ENCODE measurements around the gene TECTB.

Gene TECTB

GRCh38 chr10:112311481-112311880 lies 28.3 kb downstream of the TECTB start:
- no peak for DNase-seq

DNA sequence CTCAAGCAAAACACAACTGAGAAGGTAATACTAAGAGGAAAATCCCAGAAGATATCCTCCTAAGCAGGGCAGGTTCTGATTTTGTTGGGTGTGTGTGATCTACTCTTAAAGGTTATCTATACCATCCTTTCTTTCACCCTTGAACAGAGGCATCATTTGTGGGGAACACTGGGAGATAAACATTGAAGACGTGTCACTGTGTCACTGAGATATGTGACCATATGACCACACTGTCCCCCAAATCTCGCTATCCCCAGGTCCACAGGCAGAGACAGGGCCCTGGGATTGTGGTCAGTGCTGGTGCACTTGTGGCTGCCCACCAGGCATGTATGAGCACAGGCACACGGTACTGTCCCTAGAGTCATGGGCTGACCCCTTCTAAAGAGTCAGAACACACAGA lies 30.0 kb downstream of the TECTB start:
- no peak for DNase-seq

GRCh38 chr10:112313911-112314310 lies 30.7 kb downstream of the TECTB start:
- DNase-seq: no peak

GRCh38 chr10:112314822-112315474 lies 31.7 kb downstream of the TECTB start:
- DNase-seq: peak; percentile 61

DNA sequence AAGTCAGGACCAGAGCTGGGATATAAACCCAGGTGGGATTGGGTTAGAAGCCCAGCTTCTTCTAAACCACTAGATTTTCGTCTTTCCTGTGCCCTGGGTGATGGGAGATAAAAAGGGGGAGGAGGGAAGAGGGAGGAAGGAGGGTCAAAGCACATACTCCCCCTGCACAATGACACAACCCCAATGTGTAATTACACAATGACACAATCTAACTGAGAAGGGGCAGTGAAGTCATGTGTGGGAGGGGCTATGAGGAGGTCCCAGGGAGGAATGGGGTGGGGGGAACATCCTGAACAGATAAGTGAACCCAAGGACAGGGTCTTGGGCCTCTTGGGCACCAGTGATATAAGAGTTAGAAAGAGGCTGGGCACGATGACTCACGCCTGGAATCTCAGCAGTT lies 44.5 kb downstream of the TECTB start:
- DNase-seq: no peak

GRCh38 chr10:112330162-112330561 lies 47.0 kb downstream of the TECTB start:
- DNase-seq: no peak

DNA sequence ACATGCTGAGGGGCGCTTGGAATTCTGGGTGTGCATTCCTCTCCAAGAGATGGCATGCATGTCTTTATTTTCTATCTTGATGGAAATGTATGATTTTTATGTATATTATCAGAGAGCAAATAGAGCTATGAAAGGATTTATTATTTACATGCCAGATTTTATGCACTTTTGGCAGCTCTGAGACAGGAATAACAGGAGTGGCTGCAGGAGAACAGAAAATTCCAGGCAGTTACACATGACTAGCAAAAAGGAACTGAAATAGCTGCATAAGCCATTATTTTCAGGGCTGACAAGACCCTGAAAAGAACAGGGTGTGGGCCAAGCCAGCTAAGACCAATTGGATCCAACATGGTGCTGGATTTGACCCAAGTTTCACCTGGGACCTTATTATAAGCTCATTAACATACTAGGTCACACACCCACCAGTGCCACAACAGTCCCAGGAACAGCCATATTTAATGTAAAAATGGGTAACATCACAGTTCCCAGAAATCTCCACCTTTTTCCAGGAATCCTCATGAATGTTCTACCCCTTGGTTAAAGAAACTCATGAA lies 47.5 kb downstream of the TECTB start:
- DNase-seq: no peak

GRCh38 chr10:112332022-112332421 lies 48.8 kb downstream of the TECTB start:
- no peak for DNase-seq

GRCh38 chr10:112332509-112333228 lies 49.5 kb downstream of the TECTB start:
- no peak for DNase-seq

DNA sequence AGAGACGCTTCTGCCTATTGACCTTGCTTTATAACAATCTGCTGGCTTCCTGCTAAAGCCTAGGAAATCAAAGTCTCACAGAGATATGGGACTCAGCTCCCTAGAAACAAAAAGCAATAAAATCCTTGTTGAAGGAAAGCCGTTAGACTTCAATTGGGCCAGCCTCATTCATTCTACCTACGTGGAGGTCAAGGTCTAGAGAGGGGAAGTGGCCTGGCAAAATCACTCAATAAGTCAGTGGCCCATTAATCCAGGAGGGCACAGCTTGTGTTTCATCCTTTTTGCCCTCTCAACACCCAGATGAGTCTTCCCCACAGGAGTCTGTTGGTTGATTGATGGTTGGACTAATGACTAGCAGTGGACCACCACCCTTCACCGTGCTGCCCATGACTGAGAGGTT lies 50.3 kb downstream of the TECTB start:
- DNase-seq: no peak

DNA sequence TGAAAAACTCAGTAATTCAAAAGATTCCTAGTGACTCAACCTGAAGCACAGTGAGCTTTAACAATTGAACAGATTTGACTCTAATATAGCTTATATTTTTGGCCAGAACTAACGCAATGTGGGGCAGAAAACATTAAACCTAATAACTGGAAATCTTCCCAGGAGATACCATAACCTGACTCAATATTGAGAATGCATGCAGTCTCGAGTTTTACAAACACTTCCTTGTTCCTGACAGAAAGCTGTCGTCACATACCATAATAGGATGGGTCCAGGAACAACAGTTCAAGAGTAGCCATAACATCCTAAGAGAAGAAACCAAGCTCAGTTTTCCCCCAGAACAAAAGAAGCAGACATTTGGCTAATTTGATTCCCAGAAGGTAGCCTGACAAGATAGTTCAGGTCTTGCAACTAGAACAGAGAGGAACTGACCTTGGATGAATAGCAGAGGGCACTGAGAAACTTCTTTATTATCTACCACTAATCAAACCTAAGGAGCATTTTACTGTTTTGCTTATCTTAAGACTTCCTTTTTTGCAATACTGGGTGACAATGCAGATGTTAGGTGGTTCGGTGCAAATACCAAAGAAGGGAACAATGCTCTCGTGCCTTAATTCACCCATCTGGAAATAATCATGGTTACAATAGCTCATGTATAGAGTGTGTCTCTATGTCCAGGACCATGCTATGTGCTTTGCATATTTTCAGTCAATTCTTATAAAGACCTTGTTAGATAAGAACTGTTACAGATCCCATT lies 52.1 kb downstream of the TECTB start:
- peak; percentile 55 for DNase-seq

DNA sequence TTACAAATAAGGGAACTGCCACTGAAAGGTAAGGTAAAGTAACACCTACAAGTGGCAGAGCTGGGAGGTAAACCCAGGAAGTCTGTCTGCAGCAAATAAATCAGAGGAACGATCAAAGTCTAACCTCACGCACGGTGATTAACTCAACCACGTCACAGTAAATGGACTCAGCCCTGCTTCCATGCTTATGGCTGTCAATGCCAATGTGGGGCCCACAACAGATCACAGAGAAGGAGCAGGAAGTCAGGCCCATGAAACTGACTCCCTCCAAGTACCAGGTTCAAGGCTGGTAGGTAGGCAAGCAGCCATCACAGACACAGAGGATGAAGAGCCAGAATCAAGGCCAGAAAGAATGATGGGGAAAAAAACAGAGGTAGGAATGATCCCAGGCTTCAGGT lies 52.7 kb downstream of the TECTB start:
- no peak for DNase-seq

DNA sequence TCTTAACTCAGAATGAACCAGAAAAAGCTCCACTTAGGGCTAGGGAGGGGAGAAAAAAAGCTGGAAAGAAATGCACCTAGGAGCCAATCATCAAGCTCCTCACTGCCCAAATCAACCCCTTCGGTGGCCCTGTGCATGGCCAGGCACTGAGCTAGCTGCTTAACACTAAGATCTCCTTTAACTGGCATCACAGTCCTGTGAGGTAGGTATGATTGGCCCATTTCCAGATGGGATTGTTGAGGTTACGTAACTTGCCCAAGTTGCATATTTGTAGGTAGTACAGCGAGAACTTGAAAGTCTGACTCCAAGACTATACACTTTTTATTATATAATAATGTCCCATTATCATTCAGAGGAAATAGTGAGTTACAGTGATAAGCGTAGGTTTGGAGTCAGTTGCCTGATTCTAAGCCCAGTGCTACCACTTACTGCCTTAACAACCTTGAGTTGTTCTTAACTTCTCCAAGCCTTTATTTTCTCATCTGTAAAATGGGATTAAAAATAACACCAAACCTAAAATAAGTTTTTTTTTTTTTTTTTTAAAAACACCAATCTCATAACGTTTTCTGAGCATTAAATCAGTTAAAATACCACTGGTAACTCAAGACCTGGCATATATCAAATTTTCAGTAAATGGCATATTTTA lies 53.5 kb downstream of the TECTB start:
- no peak for DNase-seq

GRCh38 chr10:112338957-112339356 lies 55.8 kb downstream of the TECTB start:
- DNase-seq: no peak

- no peak for DNase-seq
Observed at GRCh38 chr10:112340601-112341000, 57.4 kb downstream of the TECTB start.

DNA sequence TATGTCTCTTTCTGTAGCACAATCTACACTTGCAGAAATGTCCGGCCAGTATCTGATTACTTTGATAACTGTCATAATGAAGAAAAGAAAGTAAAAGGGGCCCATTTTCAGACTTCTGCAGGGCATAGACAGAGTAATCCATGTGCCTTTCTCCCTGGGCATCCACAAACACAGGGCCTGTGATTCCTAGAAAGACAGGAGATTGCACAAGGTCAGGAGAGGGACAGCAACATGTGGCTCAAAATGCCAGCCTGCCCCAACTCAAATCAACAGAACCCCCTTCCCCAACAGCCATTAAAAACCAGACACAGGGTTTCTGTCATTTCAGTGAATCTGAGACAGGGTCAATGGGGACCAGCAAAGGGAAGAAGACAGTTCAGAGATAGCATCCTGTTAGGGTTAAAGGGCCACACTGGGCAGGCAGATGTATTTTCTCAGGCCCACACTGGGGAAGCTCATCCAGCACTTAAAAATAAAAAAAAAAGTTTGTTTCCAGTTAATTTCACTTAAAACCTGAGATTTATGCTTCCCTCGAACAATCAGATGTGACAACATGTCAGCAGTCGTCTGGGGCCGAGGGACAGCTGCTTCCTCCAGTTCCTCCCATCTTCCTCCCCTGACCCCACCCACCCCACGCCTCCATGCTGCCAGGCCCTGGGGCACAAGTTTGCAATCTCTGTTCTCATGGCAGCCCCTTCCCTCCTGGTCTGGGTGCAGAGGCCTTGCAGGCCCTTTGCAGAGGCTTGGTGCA lies 60.0 kb downstream of the TECTB start:
- DNase-seq: no peak

DNA sequence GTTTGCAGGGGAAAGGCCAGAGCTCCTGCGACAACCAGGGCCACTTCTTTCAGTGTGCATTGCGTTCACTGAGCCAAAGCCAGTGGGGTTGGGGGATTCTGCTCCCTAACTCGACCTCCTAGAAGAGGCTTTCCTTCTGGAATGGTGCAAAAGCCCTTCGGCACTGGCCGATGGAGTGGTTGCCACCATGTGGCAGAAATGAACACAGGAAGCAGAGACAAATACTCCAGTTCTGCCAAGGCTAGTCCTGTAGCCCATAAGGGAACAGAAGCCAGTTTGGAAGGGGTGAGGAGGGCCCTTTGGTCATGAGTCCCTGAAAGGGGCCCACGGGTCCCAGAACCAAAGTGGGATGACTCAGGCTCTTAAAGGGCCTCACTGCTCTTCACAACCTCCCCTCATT lies 61.1 kb downstream of the TECTB start:
- DNase-seq: no peak

DNA sequence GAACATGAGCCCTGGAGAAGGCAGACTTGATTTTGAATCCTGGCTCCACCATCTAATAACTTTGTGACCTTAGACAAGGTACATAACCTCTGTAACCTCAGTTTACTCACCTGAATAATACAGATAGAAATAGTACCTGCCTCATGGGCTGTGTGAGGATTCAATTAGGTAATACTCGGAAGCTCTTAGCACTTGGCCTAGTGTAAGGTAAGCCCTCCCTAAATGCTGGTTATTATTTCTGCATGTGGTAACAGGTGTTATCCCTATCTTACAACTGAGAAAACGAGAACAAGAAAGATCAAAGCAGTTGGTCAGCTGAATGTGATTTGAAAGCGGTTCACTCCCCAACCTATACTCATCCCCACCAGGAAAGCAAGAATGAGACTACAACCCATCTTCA lies 62.0 kb downstream of the TECTB start:
- no peak for DNase-seq

DNA sequence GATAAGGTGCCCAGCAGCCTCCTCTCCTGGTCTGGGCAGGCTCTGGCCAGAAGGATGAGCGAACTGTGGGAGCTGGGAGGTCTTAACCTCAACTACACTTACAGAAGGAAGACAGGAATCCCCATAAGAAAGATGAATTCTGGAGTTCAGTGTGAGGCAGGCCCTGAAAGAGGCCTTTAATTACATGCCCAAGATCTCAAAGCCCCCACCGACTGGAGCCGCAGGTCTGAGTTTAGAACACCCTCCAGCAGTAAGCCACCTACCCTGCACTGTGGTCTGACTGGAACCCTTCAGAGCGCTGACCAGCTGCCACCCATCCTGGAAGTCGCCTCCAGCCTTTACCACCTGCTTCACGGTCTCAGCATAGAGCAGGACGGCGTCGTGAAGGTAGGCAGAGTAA lies 62.5 kb downstream of the TECTB start:
- DNase-seq: no peak

DNA sequence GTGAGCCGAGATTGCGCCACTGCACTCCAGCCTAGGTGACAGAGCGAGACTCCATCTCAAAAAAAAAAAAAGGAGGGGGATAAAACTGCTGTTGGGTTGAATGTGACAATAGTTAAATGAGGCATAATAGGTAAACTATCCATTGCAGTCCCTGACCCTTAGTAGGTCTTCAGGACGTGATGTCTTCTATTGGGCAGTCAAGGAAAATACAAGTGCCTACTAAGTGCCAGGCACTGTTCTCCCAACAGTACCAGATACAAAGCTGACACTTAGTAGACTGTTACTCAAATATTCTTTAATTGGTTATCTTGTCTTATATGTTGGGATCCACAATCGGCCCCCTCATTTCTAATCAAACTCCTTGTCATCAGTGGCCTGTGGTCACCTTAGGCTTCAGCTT lies 63.6 kb downstream of the TECTB start:
- DNase-seq: no peak

DNA sequence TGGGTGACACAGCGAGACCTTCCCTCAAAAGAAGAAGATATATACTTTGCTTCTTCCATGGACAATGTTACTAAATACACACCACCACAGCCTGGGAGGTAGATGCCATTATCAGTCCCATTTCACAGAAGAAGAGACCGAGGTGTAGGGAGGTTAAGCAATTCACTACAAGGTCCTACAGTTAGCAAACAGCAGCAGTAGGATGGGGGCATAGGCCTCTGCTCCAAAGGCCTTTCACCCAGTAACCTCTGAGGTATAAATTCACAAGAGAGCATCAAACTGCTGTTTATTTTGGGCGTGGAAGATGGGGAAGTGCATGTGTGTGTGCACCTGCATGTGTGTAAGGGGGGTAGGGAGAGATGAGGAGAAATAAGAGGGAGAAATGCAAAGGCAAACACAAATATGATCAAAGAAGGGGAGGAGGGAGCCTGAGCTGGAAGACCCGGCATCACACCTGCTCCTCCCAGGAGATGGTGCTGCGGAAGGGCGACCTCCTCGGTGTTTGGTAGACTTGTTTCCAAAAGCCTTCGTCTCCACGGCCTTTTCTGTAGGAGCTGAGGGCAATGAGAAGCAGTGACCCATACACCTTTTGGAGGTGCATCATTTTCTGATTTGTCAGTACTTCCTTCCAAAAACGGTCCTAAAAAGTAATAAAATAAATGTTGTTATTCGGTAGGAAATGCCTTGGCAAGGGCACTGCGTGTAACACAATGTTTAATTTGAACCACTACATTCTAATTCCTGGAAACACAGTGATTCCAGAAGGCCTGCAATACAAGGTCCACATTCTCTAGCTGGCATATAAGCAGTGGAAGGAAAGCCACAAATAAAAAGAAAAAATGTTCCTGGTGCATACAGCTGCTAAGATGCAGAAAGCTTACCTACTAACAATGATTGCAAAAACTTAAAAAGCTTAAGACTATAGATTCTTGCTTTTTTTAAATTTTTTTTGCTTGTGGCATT lies 64.8 kb downstream of the TECTB start:
- no peak for DNase-seq

Data from fibroblast of skin of abdomen (primary cell).